BJ (cell line): ENCODE measurements around the gene KLF15. TPM values are rescaled to one million over a fixed set of nuclear protein-coding genes. Genes with fewer than 3 reads are reported as not detected.

ENCODE experiments used
- CTCF ChIA-PET: fragments of 350-600 bp; formaldehyde crosslinking; extraction: SDS; loops from one replicate; lab custom pipeline; 2021; ENCODE audit warnings: antibody characterized with exemption, inconsistent platforms; lab: Yijun Ruan, JAX
- POLR2A ChIA-PET: fragments of 300-600 bp; sonication (Branson Sonifier 250); formaldehyde crosslinking; extraction: SDS; loops from one replicate; lab custom pipeline; 2021; ENCODE audit warnings: antibody characterized with exemption; lab: Charles Lee
- DNase-seq: peaks from one replicate; pipeline ENCODE4 v3.0.0-alpha.2; 2011; ENCODE audit warnings: low read depth
- H3K27me3 ChIP-seq: 2 replicates; pipeline ENCODE4 v1.6.0; 2011; ENCODE audit warnings: low read length; ENCODE audit not compliant: control insufficient read depth, insufficient read depth
- H3K36me3 ChIP-seq: 2 replicates; pipeline ENCODE4 v1.5.1; 2011; ENCODE audit warnings: low read length; ENCODE audit not compliant: control insufficient read depth, insufficient read depth
- H3K4me3 ChIP-seq: 2 replicates; pipeline ENCODE4 v1.5.1; 2011; ENCODE audit warnings: low read depth, mild to moderate bottlenecking, control low read depth, low read length
- CTCF ChIP-seq: IDR thresholded peaks from 2 replicates; pipeline ENCODE4 v1.5.1; 2011; ENCODE audit warnings: low read depth, mild to moderate bottlenecking, control low read depth, inconsistent platforms, low read length, moderate library complexity; ENCODE audit not compliant: insufficient read depth
- polyA plus RNA-seq: library from polyadenylated mRNA; depleted of rRNA; stranded (reverse); fragments of >200 nt; gene quantifications from 2 replicates; pipeline ENCODE4 v1.2.3, GENCODE V29; 2011

The KLF15 gene
- polyA plus RNA-seq, 1 experiment = 0.44 TPM

- TF ChIP-seq CTCF = no peak
- ChIA-PET POLR2A (no interaction called here), CTCF (no interaction called here)
- DNase-seq = no peak
- Histone ChIP-seq H3K4me3 (no peak overlapping the region), H3K36me3 (no peaks in the 10 kb centered on the region), H3K27me3 (no peaks in the 10 kb centered on the region)
Measured at GRCh38 chr3:126309165-126309564, 48.0 kb downstream of the KLF15 start.

- Histone ChIP-seq H3K4me3 (no peak overlapping the region), H3K27me3 (no peaks in the 10 kb centered on the region), H3K36me3 (no peaks in the 10 kb centered on the region)
- no peak for TF ChIP-seq CTCF
- POLR2A ChIA-PET = no interaction called here
- CTCF ChIA-PET = no interaction called here
- no peak for DNase-seq
Measured at GRCh38 chr3:126308394-126309125, 48.6 kb downstream of the KLF15 start.

- no peaks in the 10 kb centered on the region for H3K36me3 ChIP-seq
- H3K4me3 ChIP-seq = no peak overlapping the region
- H3K27me3 ChIP-seq = no peaks in the 10 kb centered on the region
- POLR2A ChIA-PET = no interaction called here
- DNase-seq = no peak
- CTCF ChIA-PET = no interaction called here
- no peak for TF ChIP-seq CTCF
Measured at GRCh38 chr3:126307591-126308393, 49.4 kb downstream of the KLF15 start.

GRCh38 chr3:126306888-126307482, 50.2 kb downstream of the KLF15 start:
- Histone ChIP-seq H3K4me3 (no peak overlapping the region), H3K36me3 (no peaks in the 10 kb centered on the region), H3K27me3 (no peaks in the 10 kb centered on the region)
- POLR2A ChIA-PET = no interaction called here
- no peak for TF ChIP-seq CTCF
- CTCF ChIA-PET = interaction anchor here (1.2 kb wide), 1 partner anchor 11 kb away, joined by 4 read pairs; no protein-coding TSS in a partner anchor
- DNase-seq = no peak

- Histone ChIP-seq H3K4me3 (no peak overlapping the region), H3K27me3 (no peaks in the 10 kb centered on the region), H3K36me3 (no peaks in the 10 kb centered on the region)
- POLR2A ChIA-PET = no interaction called here
- TF ChIP-seq CTCF = no peak
- CTCF ChIA-PET = interaction anchor here (1.2 kb wide), 1 partner anchor 12 kb away, joined by 4 read pairs; no protein-coding TSS in a partner anchor
- no peak for DNase-seq
Measured at GRCh38 chr3:126306397-126306796, 50.8 kb downstream of the KLF15 start.
